HepG2 (cell line): ENCODE results near the gene RANBP3. TPM values are rescaled to one million over a fixed set of nuclear protein-coding genes. Genes with fewer than 3 reads are reported as not detected.
A peak's percentile ranks its signal among the peaks of the same experiment; 100 is the strongest.

ENCODE experiments used
- ATAC-seq: fragments of 200-7000 bp; cut with Tn5 transposase; 3 replicates; pipeline ENCODE4 v1.9.1; 2020; ENCODE audit warnings: mild to moderate bottlenecking, moderate library complexity
- BruUV-seq: library from RNA; stranded (reverse); fragments of 400-500 nt; replicated peaks from 2 replicates; lab custom pipeline; 2021; lab: Mats Ljungman, UMichigan
- CTCF ChIA-PET: fragments of 300-600 bp; formaldehyde crosslinking; extraction: SDS; loops from one replicate; lab custom pipeline; 2021; ENCODE audit warnings: low total read pairs, inconsistent platforms, low intra/inter-chr PET ratio; lab: Yijun Ruan, JAX
- POLR2A ChIA-PET: fragments of 350-600 bp; sonication (Branson Sonifier 250); formaldehyde crosslinking; loops from one replicate; lab custom pipeline; 2020; ENCODE audit warnings: antibody characterized with exemption, inconsistent platforms; lab: Yijun Ruan, JAX
- DNase-seq: peaks from one replicate; pipeline ENCODE4 v3.0.0-alpha.2; 2015; ENCODE audit warnings: low spot score
- FAIRE-seq: peaks from 3 replicates; lab custom pipeline; 2011; peaks lifted over from hg19 to GRCh38; lab: Jason Lieb, UNC
- H2AFZ ChIP-seq: one replicate; pipeline ENCODE4 v1.6.1; 2011; ENCODE audit warnings: low read length, inconsistent platforms
- H3K27ac ChIP-seq: fragments of 300-600 bp; 3 replicates; pipeline ENCODE4 v1.8.0; 2011; ENCODE audit warnings: mixed run types, mild to moderate bottlenecking, mixed read lengths, low read length, inconsistent platforms; ENCODE audit not compliant: insufficient read depth; ENCODE audit errors: extremely low read length
- H3K27me3 ChIP-seq, 2 experiments: fragments of 200-600 bp in 1 of 2; 2 replicates in 1 of 2; 3 replicates in 1 of 2; pipeline versions ENCODE4 v1.6.0 to v1.8.0; 2011; ENCODE audit warnings: low read length in 2 of 2, mild to moderate bottlenecking in 2 of 2, moderate library complexity in 2 of 2, inconsistent platforms in 1 of 2; ENCODE audit not compliant: insufficient read depth in 2 of 2, control insufficient read depth in 1 of 2
- H3K36me3 ChIP-seq, 2 experiments: fragments of 200-600 bp in 1 of 2; replicated peaks in 1 of 2; 2 replicates in 1 of 2; 3 replicates in 1 of 2; pipeline versions ENCODE4 v1.5.1 to v1.8.0; 2011; ENCODE audit warnings: low read length in 2 of 2, inconsistent platforms in 1 of 2; ENCODE audit not compliant: insufficient read depth in 2 of 2, control insufficient read depth in 1 of 2
- H3K4me1 ChIP-seq: 2 replicates; pipeline ENCODE4 v1.5.1; 2012; ENCODE audit warnings: low read length, inconsistent platforms; ENCODE audit not compliant: insufficient read depth
- H3K4me2 ChIP-seq: 2 replicates; pipeline ENCODE4 v1.6.0; 2011; ENCODE audit warnings: low read depth, low read length, inconsistent platforms
- H3K4me3 ChIP-seq, 3 experiments: fragments of 200-600 bp in 1 of 3; sonication (generic), shearing (Covaris generic) in 1 of 3; replicated peaks in 1 of 3; 2 replicates each; pipeline ENCODE4 v1.5.1; 2011 to 2016; ENCODE audit warnings: low read length in 3 of 3, inconsistent platforms in 2 of 3, low read depth in 2 of 3, mild to moderate bottlenecking in 2 of 3, control low read depth in 1 of 3, mixed read lengths in 1 of 3; ENCODE audit not compliant: insufficient read depth in 1 of 3
- H3K79me2 ChIP-seq: one replicate; pipeline ENCODE4 v1.6.1; 2011; ENCODE audit warnings: low read length, inconsistent platforms; ENCODE audit not compliant: insufficient read depth
- H3K9ac ChIP-seq: 2 replicates; pipeline ENCODE4 v1.6.0; 2011; ENCODE audit warnings: mild to moderate bottlenecking, low read depth, low read length, inconsistent platforms; ENCODE audit not compliant: insufficient read depth
- H3K9me3 ChIP-seq: 2 replicates; pipeline ENCODE4 v1.5.1; 2012; ENCODE audit warnings: mild to moderate bottlenecking, low read length
- H4K20me1 ChIP-seq: 2 replicates; pipeline ENCODE4 v1.6.0; 2011; ENCODE audit warnings: inconsistent platforms, mild to moderate bottlenecking, low read length, moderate library complexity; ENCODE audit not compliant: insufficient read depth
- KDM5B ChIP-seq: sonication (generic); formaldehyde crosslinking; IDR thresholded peaks from 2 replicates; pipeline ENCODE4 v1.4.0; 2020; ENCODE audit warnings: missing genetic modification reagents, mild to moderate bottlenecking, borderline replicate concordance
- RBM22 ChIP-seq: fragments of 200-400 bp; formaldehyde crosslinking; optimal IDR thresholded peaks from 2 replicates; pipeline ENCODE3; 2017; ENCODE audit warnings: mild to moderate bottlenecking, low read length, moderate library complexity
- RXRA ChIP-seq: sonication (generic); formaldehyde crosslinking; IDR thresholded peaks from 2 replicates; pipeline ENCODE4 v1.5.1; 2020; ENCODE audit warnings: missing genetic modification reagents
- SNAPC4 ChIP-seq: sonication (generic); formaldehyde crosslinking; IDR thresholded peaks from 2 replicates; pipeline ENCODE4 v1.4.0; 2020; ENCODE audit warnings: mild to moderate bottlenecking, missing genetic modification reagents
- ZNF33B ChIP-seq: sonication (generic); formaldehyde crosslinking; IDR thresholded peaks from 2 replicates; pipeline ENCODE4 v1.5.1; 2020; ENCODE audit warnings: mild to moderate bottlenecking, missing genetic modification reagents
- WGBS: methylation state at CpG from one replicate; pipeline ENCODE4 v1.1.6; 2017; ENCODE audit warnings: low lambda C conversion rate; 5-methylcytosine and 5-hydroxymethylcytosine counted together
- in situ Hi-C: cut with HindIII; loops from 2 replicates; pipeline ENCODE4 v1.10.0; 2017; ENCODE audit warnings: low pct_unique_long_range_greater_than_20kb; ENCODE audit not compliant: extremely low pct_ligation_motif_present
- intact Hi-C: fragments of 100-400 bp; cut with micrococcal nuclease; formaldehyde crosslinking; loops from one replicate; pipeline ENCODE4 v1.10.0; 2022; ENCODE audit not compliant: unreplicated experiment
- polyA plus RNA-seq, 8 experiments: library from polyadenylated mRNA; depleted of rRNA in 3 of 8; stranded (reverse) in 7 of 8; unstranded in 1 of 8; fragments of >200 nt; fragmentation: Illumina TruSeq in 4 of 8; extraction: Trizol in 4 of 8; gene quantifications; 2 replicates each; pipeline versions ENCODE4 v1.2.1 to v1.2.3, GENCODE V29; 2011 to 2016; ENCODE audit warnings: low read depth in 4 of 8, missing spikeins in 1 of 8, mixed read lengths in 1 of 8; ENCODE audit not compliant: insufficient read depth in 1 of 8
- total RNA-seq, 5 experiments: library from RNA; depleted of rRNA; stranded (reverse); fragments of >200 nt; fragmentation: Illumina TruSeq; extraction: Trizol; gene quantifications; 2 replicates each; pipeline ENCODE4 v1.2.3, GENCODE V29; 2016; ENCODE audit warnings: low read depth in 1 of 5
- TF ChIP-seq, protein P1 (sequence below): sonication (generic); formaldehyde crosslinking; IDR thresholded peaks from 2 replicates; pipeline ENCODE4 v1.8.0; 2022; ENCODE audit warnings: mild to moderate bottlenecking, missing genetic modification reagents, moderate library complexity

The RANBP3 gene
- total and polyA plus RNA-seq, 2 of the 13 experiments (the other 11 are each of a cell fraction or from before 2014, with no cell fraction given), result 39.5 to 149 TPM

GRCh38 chr19:5949792-5950305 is 28.1 kb downstream of the RANBP3 start:
- no peak overlapping the region for H3K4me3 ChIP-seq
- no peak overlapping the region for H3K27ac ChIP-seq
- DNase-seq (no peak), ATAC-seq (no peak), FAIRE-seq (no peak)
- in situ Hi-C loops (loop anchor here (5.0 kb wide), 1 partner anchor 38 kb away; the partner anchor contains the start of gene CAPS), intact Hi-C loops (no loop called here)
- no peak overlapping the region for H3K4me2 ChIP-seq
- H3K4me1 ChIP-seq, result peaks cover 36% of the 10 kb centered on the region
- H3K9ac ChIP-seq, result no peak overlapping the region
- peaks cover 21 to 61% of the 10 kb centered on the region in 2 experiments for H3K36me3 ChIP-seq
- no TSS peak for BruUV-seq
- POLR2A ChIA-PET, result interaction anchor here (1.7 kb wide), 1 partner anchor 25 kb away, joined by 5 read pairs; no protein-coding TSS in a partner anchor
- peaks cover 94% of the 10 kb centered on the region for H3K79me2 ChIP-seq
- peaks cover 24% of the 10 kb centered on the region; the same call in 1 of the 2 replicates for H4K20me1 ChIP-seq
- peak; percentile 51 for TF ChIP-seq RBM22
- TF ChIP-seq ZNF33B (CRISPR knock-in tag), result no peak
- no peaks in the 10 kb centered on the region for H3K9me3 ChIP-seq
- 100% methylated on average over 12 of the region's 13 CpGs for WGBS
- no peaks in the 10 kb centered on the region for H3K27me3 ChIP-seq
- CTCF ChIA-PET, result no interaction called here
- no peak overlapping the region for H2AFZ ChIP-seq

DNA sequence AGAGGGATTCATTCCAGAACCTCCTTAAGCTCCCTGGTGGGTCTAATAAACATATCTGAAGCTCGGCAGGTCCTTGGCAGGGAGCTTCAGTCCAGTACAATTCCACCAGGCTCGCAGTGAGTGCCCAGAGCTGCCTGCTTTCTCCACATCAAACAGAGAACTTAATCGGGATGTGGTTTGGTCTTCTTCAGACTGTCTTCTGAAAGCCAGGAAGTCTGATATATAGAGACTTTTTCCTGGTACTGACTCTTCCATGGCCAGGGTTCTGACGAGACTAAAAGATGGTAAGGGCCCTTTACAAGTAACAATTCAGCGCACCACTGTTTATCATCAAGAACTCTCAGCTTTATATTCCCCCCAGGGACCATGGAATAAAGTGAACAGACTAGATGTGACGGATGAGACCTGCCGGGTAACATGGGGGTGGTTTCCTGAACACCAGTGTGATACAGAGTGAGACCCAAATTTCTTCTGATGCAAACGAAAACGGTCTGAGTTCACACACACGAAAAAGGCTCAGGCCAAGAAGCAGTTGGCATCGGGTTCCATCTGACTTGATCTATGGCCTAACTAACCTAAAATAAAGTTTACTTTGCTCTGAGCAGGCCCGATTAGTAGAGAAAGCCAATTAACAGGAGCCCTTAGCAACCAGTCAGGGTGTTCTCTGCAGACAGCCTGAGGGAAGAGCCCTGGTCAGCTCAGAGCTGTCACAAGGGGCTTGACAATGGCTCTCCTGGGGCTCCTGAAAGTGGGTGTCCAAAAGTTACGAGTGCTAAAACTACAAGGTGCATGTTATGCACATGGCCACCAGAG is 29.0 kb downstream of the RANBP3 start:
- ChIA-PET POLR2A (interaction anchor here (0.8 to 1.7 kb wide), 2 partner anchors 23 to 26 kb away, joined by 3 to 5 read pairs; no protein-coding TSS in a partner anchor), CTCF (no interaction called here)
- Histone ChIP-seq H3K9ac (no peak overlapping the region), H2AFZ (no peak overlapping the region), H3K4me3 (no peak overlapping the region), H4K20me1 (peaks cover 31% of the 10 kb centered on the region; the same call in 1 of the 2 replicates), H3K79me2 (peaks cover 97% of the 10 kb centered on the region), H3K27ac (no peak overlapping the region), H3K27me3 (no peaks in the 10 kb centered on the region), H3K4me1 (peaks cover 27% of the 10 kb centered on the region), H3K9me3 (no peaks in the 10 kb centered on the region), H3K4me2 (no peak overlapping the region), H3K36me3 (peaks cover 21 to 67% of the 10 kb centered on the region in 2 experiments)
- 86% methylated on average over 13 of the region's 13 CpGs for WGBS
- in situ Hi-C loops, result no loop called here
- no TSS peak for BruUV-seq
- intact Hi-C loops, result no loop called here
- FAIRE-seq (no peak), ATAC-seq (no peak), DNase-seq (no peak)
- TF ChIP-seq SNAPC4, result no peak
- no peak for TF ChIP-seq KDM5B (CRISPR knock-in tag)
- TF ChIP-seq, protein P1, sequence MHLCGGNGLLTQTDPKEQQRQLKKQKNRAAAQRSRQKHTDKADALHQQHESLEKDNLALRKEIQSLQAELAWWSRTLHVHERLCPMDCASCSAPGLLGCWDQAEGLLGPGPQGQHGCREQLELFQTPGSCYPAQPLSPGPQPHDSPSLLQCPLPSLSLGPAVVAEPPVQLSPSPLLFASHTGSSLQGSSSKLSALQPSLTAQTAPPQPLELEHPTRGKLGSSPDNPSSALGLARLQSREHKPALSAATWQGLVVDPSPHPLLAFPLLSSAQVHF (CRISPR knock-in tag), result no peak
- TF ChIP-seq RXRA (CRISPR knock-in tag), result no peak
